Astrocyte of the hippocampus (primary cell): ENCODE data around the gene CDC37L1.

ENCODE experiments used
- DNase-seq: peaks from one replicate; pipeline ENCODE4 v3.0.0; 2011; ENCODE audit warnings: low read depth, low spot score

Gene CDC37L1

GRCh38 chr9:4668604-4669003, 10.8 kb upstream of the CDC37L1 start:
- DNase-seq, result no peak

GRCh38 chr9:4669890-4670289, 9.5 kb upstream of the CDC37L1 start:
- no peak for DNase-seq

GRCh38 chr9:4670591-4670990, 8.8 kb upstream of the CDC37L1 start:
- no peak for DNase-seq

- DNase-seq, result no peak
Measured at GRCh38 chr9:4671737-4672136, 7.6 kb upstream of the CDC37L1 start.

GRCh38 chr9:4674783-4675182, 4.6 kb upstream of the CDC37L1 start:
- DNase-seq, result peak; percentile 54

- no peak for DNase-seq
Measured at GRCh38 chr9:4677392-4677791, 2.0 kb upstream of the CDC37L1 start.

- DNase-seq, result peak; percentile 59
Measured at GRCh38 chr9:4678679-4679267, 596 bp upstream of the CDC37L1 start.

- peak; percentile 38 for DNase-seq
Measured at GRCh38 chr9:4680173-4680525, 780 bp downstream of the CDC37L1 start.

GRCh38 chr9:4680750-4681149, 1.4 kb downstream of the CDC37L1 start:
- no peak for DNase-seq

- no peak for DNase-seq
Measured at GRCh38 chr9:4684820-4685219, 5.5 kb downstream of the CDC37L1 start.

GRCh38 chr9:4686112-4686511, 6.7 kb downstream of the CDC37L1 start:
- DNase-seq, result no peak

- no peak for DNase-seq
Measured at GRCh38 chr9:4686584-4686983, 7.2 kb downstream of the CDC37L1 start.

GRCh38 chr9:4689021-4689420, 9.7 kb downstream of the CDC37L1 start:
- DNase-seq, result no peak

- DNase-seq, result peak; percentile 64
Measured at GRCh38 chr9:4689687-4690104, 10.3 kb downstream of the CDC37L1 start.

- DNase-seq, result no peak
Measured at GRCh38 chr9:4690144-4690543, 10.8 kb downstream of the CDC37L1 start.

- DNase-seq, result no peak
Measured at GRCh38 chr9:4691795-4692194, 12.4 kb downstream of the CDC37L1 start.

- DNase-seq, result no peak
Measured at GRCh38 chr9:4700091-4700490, 20.7 kb downstream of the CDC37L1 start.

GRCh38 chr9:4700932-4701331, 21.6 kb downstream of the CDC37L1 start:
- no peak for DNase-seq

- no peak for DNase-seq
Measured at GRCh38 chr9:4701526-4701925, 22.2 kb downstream of the CDC37L1 start.

GRCh38 chr9:4704129-4704528, 24.8 kb downstream of the CDC37L1 start:
- DNase-seq, result no peak

GRCh38 chr9:4706021-4706420, 26.7 kb downstream of the CDC37L1 start:
- no peak for DNase-seq

GRCh38 chr9:4706971-4707622, 27.7 kb downstream of the CDC37L1 start:
- DNase-seq, result no peak

GRCh38 chr9:4709380-4709779, 30.0 kb downstream of the CDC37L1 start:
- no peak for DNase-seq

GRCh38 chr9:4713849-4714248, 34.5 kb downstream of the CDC37L1 start:
- DNase-seq, result no peak
